H9 (cell line): ENCODE data around the gene EPS8L3. TPM values are rescaled to one million over a fixed set of nuclear protein-coding genes. Genes with fewer than 3 reads are reported as not detected.
A peak's percentile ranks its signal among the peaks of the same experiment; 100 is the strongest.

Source experiments
- DNase-seq: peaks from one replicate; pipeline ENCODE4 v3.0.0-alpha.2; 2017
- H2AFZ ChIP-seq: one replicate; pipeline ENCODE4 v1.6.1; 2013; ENCODE audit warnings: mild to moderate bottlenecking, low read length, control low read depth, moderate library complexity
- H2AK5ac ChIP-seq: 2 replicates; pipeline ENCODE4 v1.6.1; 2013; ENCODE audit warnings: low read length, control low read depth, mixed read lengths; ENCODE audit not compliant: insufficient read length
- H2BK120ac ChIP-seq: one replicate; pipeline ENCODE4 v1.6.1; 2013; ENCODE audit warnings: low read depth, mild to moderate bottlenecking, low read length, control low read depth, inconsistent platforms; ENCODE audit not compliant: poor library complexity, severe bottlenecking
- H2BK12ac ChIP-seq: 2 replicates; pipeline ENCODE4 v1.6.1; 2013; ENCODE audit warnings: low read length, control low read depth, mixed read lengths, low read depth; ENCODE audit not compliant: insufficient read length
- H2BK15ac ChIP-seq: 2 replicates; pipeline ENCODE4 v1.6.1; 2013; ENCODE audit warnings: low read depth, low read length, control low read depth
- H2BK20ac ChIP-seq: one replicate; pipeline ENCODE4 v1.6.1; 2013; ENCODE audit warnings: low read depth, mild to moderate bottlenecking, low read length, control low read depth, inconsistent platforms; ENCODE audit not compliant: poor library complexity, severe bottlenecking
- H2BK5ac ChIP-seq: 2 replicates; pipeline ENCODE4 v1.6.1; 2013; ENCODE audit warnings: low read length, control low read depth, mixed read lengths; ENCODE audit not compliant: insufficient read length
- H3K14ac ChIP-seq: 2 replicates; pipeline ENCODE4 v1.6.1; 2013; ENCODE audit warnings: low read length, control low read depth; ENCODE audit not compliant: insufficient read depth
- H3K18ac ChIP-seq: 2 replicates; pipeline ENCODE4 v1.6.1; 2013; ENCODE audit warnings: low read depth, mild to moderate bottlenecking, mixed read lengths, low read length, control low read depth; ENCODE audit not compliant: insufficient read length
- H3K23ac ChIP-seq: 2 replicates; pipeline ENCODE4 v1.6.1; 2013; ENCODE audit warnings: low read length, control low read depth, mixed read lengths, low read depth; ENCODE audit not compliant: insufficient read length
- H3K23me2 ChIP-seq: 2 replicates; pipeline ENCODE4 v1.6.1; 2013; ENCODE audit warnings: low read depth, mild to moderate bottlenecking, mixed read lengths, low read length, control low read depth; ENCODE audit not compliant: insufficient read length, poor library complexity, severe bottlenecking
- H3K27ac ChIP-seq: 2 replicates; pipeline ENCODE4 v1.5.1; 2013; ENCODE audit warnings: low read length, control low read depth, mixed read lengths, low read depth; ENCODE audit not compliant: insufficient read length
- H3K27me3 ChIP-seq: 2 replicates; pipeline ENCODE4 v1.6.1; 2013; ENCODE audit warnings: low read length, control low read depth, inconsistent platforms; ENCODE audit not compliant: insufficient read depth
- H3K4ac ChIP-seq: 2 replicates; pipeline ENCODE4 v1.6.1; 2013; ENCODE audit warnings: low read depth, mild to moderate bottlenecking, control low read depth, inconsistent platforms, low read length, moderate library complexity
- H3K4me1 ChIP-seq: 2 replicates; pipeline ENCODE4 v1.6.1; 2013; ENCODE audit warnings: low read length, control low read depth, inconsistent platforms; ENCODE audit not compliant: insufficient read depth
- H3K4me2 ChIP-seq: 2 replicates; pipeline ENCODE4 v1.6.1; 2013; ENCODE audit warnings: low read length, control low read depth, mixed read lengths; ENCODE audit not compliant: insufficient read length, insufficient read depth
- H3K56ac ChIP-seq: 2 replicates; pipeline ENCODE4 v1.6.1; 2013; ENCODE audit warnings: low read depth, mild to moderate bottlenecking, mixed read lengths, low read length, control low read depth; ENCODE audit not compliant: insufficient read length
- H3K79me1 ChIP-seq: 2 replicates; pipeline ENCODE4 v1.6.1; 2013; ENCODE audit warnings: low read depth, mild to moderate bottlenecking, moderate library complexity, low read length, control low read depth, inconsistent platforms; ENCODE audit not compliant: insufficient read depth, poor library complexity, severe bottlenecking
- H3K79me2 ChIP-seq: 2 replicates; pipeline ENCODE4 v1.6.1; 2013; ENCODE audit warnings: low read length, control low read depth, inconsistent platforms; ENCODE audit not compliant: insufficient read depth
- H3K9ac ChIP-seq: 2 replicates; pipeline ENCODE4 v1.6.1; 2013; ENCODE audit warnings: low read length, control low read depth, mixed read lengths; ENCODE audit not compliant: insufficient read length; ENCODE audit errors: extremely low read depth
- H3K9me3 ChIP-seq: one replicate; pipeline ENCODE4 v1.6.1; 2013; ENCODE audit warnings: low read depth, low read length, inconsistent platforms; ENCODE audit not compliant: control insufficient read depth
- H3T11ph ChIP-seq: one replicate; pipeline ENCODE4 v1.6.1; 2013; ENCODE audit warnings: mild to moderate bottlenecking, low read length, control low read depth, inconsistent platforms
- H4K20me1 ChIP-seq: one replicate; pipeline ENCODE4 v1.6.1; 2013; ENCODE audit not compliant: control insufficient read depth, insufficient read length, insufficient read depth
- H4K5ac ChIP-seq: 2 replicates; pipeline ENCODE4 v1.6.1; 2013; ENCODE audit warnings: low read depth, mild to moderate bottlenecking, mixed read lengths, low read length, control low read depth; ENCODE audit not compliant: insufficient read length
- H4K8ac ChIP-seq: replicated peaks from 2 replicates; pipeline ENCODE4 v1.6.1; 2013; ENCODE audit warnings: low read length, control low read depth, mixed read lengths, low read depth; ENCODE audit not compliant: insufficient read length
- H4K91ac ChIP-seq: 2 replicates; pipeline ENCODE4 v1.6.1; 2013; ENCODE audit warnings: low read depth, mild to moderate bottlenecking, moderate library complexity, mixed read lengths, low read length, control low read depth; ENCODE audit not compliant: insufficient read length
- H3K27ac Mint-ChIP-seq, 3 experiments: 2 replicates in 2 of 3; 3 replicates in 1 of 3; pipeline ENCODE4 v1.8.0; 2020 to 2021; ENCODE audit warnings: mixed read lengths in 3 of 3, mild to moderate bottlenecking in 1 of 3, moderate library complexity in 1 of 3
- H3K27me3 Mint-ChIP-seq: 2 replicates; pipeline ENCODE4 v1.8.0; 2021; ENCODE audit warnings: low read depth, mild to moderate bottlenecking, moderate library complexity, mixed read lengths
- H3K36me3 Mint-ChIP-seq, 3 experiments: 2 replicates in 2 of 3; 3 replicates in 1 of 3; pipeline ENCODE4 v1.8.0; 2020 to 2021; ENCODE audit warnings: low read depth in 3 of 3, mixed read lengths in 3 of 3; ENCODE audit not compliant: insufficient read depth in 1 of 3
- H3K4me1 Mint-ChIP-seq, 2 experiments: 2 replicates each; pipeline ENCODE4 v1.8.0; 2020; ENCODE audit warnings: mixed read lengths in 2 of 2
- H3K4me3 Mint-ChIP-seq, 2 experiments: 2 replicates in 1 of 2; 3 replicates in 1 of 2; pipeline ENCODE4 v1.8.0; 2020 to 2021; ENCODE audit warnings: mild to moderate bottlenecking in 2 of 2, mixed read lengths in 2 of 2, moderate library complexity in 1 of 2
- H3K9me3 Mint-ChIP-seq, 2 experiments: 2 replicates in 1 of 2; 3 replicates in 1 of 2; pipeline ENCODE4 v1.8.0; 2020; ENCODE audit warnings: mild to moderate bottlenecking in 2 of 2, mixed read lengths in 2 of 2, moderate library complexity in 1 of 2
- WGBS: extraction: QIAGEN DNeasy Blood & Tissue Kit; methylation state at CpG from one replicate; pipeline ENCODE4 v1.1.7; 2013; ENCODE audit warnings: missing lambda C conversion rate, low lambda C conversion rate, mixed read lengths; ENCODE audit not compliant: insufficient read length; ENCODE audit errors: extremely low coverage; 5-methylcytosine and 5-hydroxymethylcytosine counted together
- long read RNA-seq: library from polyadenylated mRNA; unstranded; transcript quantifications from one replicate; pipeline ENCODE4 v2.0.0, GENCODE V29; 2020
- total RNA-seq: library from RNA; stranded (reverse); gene quantifications from 2 replicates; pipeline ENCODE4 v1.2.1, GENCODE V29; 2021
- TF ChIP-seq, protein P1 (sequence below): fragments of 200-600 bp; sonication (generic); conservative IDR thresholded peaks from 3 replicates; pipeline ENCODE4 v1.8.0; 2021; ENCODE audit warnings: antibody characterized with exemption, mild to moderate bottlenecking

The EPS8L3 gene, protein sequence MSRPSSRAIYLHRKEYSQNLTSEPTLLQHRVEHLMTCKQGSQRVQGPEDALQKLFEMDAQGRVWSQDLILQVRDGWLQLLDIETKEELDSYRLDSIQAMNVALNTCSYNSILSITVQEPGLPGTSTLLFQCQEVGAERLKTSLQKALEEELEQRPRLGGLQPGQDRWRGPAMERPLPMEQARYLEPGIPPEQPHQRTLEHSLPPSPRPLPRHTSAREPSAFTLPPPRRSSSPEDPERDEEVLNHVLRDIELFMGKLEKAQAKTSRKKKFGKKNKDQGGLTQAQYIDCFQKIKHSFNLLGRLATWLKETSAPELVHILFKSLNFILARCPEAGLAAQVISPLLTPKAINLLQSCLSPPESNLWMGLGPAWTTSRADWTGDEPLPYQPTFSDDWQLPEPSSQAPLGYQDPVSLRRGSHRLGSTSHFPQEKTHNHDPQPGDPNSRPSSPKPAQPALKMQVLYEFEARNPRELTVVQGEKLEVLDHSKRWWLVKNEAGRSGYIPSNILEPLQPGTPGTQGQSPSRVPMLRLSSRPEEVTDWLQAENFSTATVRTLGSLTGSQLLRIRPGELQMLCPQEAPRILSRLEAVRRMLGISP
- not detected in 2 replicates for total RNA-seq
- long read RNA-seq = 0 reads

DNA sequence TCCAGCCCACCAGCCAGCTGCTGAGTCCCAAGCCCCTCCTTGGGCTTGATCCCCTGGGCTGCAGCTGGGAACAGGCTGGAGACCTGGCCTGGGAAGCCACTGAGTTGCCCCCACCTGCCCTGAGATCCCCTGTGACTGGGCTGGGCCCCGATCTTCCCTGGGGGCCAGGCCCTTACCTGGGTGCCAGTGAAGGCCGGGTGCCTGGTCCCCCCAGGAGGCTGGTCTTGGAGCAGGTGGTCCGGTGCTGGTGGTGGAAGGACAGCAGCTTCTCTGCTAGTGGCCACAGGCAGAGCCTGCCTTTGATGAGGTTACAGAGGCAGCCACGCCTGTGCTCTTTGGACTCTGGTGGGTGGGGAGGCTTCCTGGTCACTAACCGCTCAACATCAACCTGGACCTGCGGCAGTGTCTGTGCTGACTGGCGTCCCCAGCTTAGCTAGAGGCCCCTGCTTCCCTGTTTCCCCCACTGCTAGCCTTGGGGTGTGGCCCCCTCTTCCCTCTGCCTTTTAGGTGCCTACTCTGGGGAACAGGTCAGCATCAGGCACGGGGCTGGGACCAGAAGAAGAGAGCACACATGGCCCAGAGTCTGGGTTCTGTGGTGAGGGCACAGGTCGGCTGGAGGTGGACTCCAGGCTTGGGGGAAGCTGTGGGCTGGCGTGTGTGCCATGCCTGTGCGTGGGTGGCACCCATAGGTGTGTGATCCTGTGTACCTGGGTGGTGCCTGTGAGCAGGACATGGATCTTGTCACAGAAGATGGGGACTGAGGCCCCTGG is at the start of gene EPS8L3:
EPS8L3 (minus strand) TSS at position 278 of the 770 bp plus-strand sequence. CDS start 2,174 bp downstream, outside the sequence.
- Histone ChIP-seq H3K23ac (no peak within 1 kb of the TSS), H2AFZ (no peak within 1 kb of the TSS), H2BK15ac (no peak within 1 kb of the TSS), H3K18ac (no peak within 1 kb of the TSS), H3K27ac (no peak within 1 kb of the TSS), H3K79me2 (no peaks in the 10 kb centered on the region), H4K20me1 (no peaks in the 10 kb centered on the region), H2BK5ac (no peak within 1 kb of the TSS), H2BK120ac (no peak within 1 kb of the TSS), H3K14ac (no peak within 1 kb of the TSS; the same call in 1 of the 2 replicates), H2BK20ac (no peak within 1 kb of the TSS), H3K9me3 (no peaks in the 10 kb centered on the region), H2AK5ac (no peak within 1 kb of the TSS), H3T11ph (no peak within 1 kb of the TSS), H3K4ac (no peak within 1 kb of the TSS), H4K8ac (no peak within 1 kb of the TSS), H2BK12ac (no peak within 1 kb of the TSS), H3K4me2 (no peak within 1 kb of the TSS), H3K23me2 (no peaks in the 10 kb centered on the region), H3K79me1 (no peaks in the 10 kb centered on the region), H3K9ac (no peak within 1 kb of the TSS), H4K91ac (no peak within 1 kb of the TSS), H3K56ac (no peak within 1 kb of the TSS), H3K27me3 (no peaks in the 10 kb centered on the region), H3K4me1 (no peaks in the 10 kb centered on the region), H4K5ac (no peak within 1 kb of the TSS)
- no peak within 1 kb of the TSS for H3K4me3 Mint-ChIP-seq
- no peaks in the 10 kb centered on the region for H3K36me3 Mint-ChIP-seq
- H3K27me3 Mint-ChIP-seq = peaks cover 2% of the 10 kb centered on the region; the same call in 1 of the 2 replicates
- no peak for DNase-seq
- no CpG with 5 or more reads among the region's 11 CpGs for WGBS
- H3K9me3 Mint-ChIP-seq = no peaks in the 10 kb centered on the region
- peaks cover 4 to 5% of the 10 kb centered on the region in 2 experiments; a peak in 2 of 4 replicates for H3K4me1 Mint-ChIP-seq
- TF ChIP-seq, protein P1, sequence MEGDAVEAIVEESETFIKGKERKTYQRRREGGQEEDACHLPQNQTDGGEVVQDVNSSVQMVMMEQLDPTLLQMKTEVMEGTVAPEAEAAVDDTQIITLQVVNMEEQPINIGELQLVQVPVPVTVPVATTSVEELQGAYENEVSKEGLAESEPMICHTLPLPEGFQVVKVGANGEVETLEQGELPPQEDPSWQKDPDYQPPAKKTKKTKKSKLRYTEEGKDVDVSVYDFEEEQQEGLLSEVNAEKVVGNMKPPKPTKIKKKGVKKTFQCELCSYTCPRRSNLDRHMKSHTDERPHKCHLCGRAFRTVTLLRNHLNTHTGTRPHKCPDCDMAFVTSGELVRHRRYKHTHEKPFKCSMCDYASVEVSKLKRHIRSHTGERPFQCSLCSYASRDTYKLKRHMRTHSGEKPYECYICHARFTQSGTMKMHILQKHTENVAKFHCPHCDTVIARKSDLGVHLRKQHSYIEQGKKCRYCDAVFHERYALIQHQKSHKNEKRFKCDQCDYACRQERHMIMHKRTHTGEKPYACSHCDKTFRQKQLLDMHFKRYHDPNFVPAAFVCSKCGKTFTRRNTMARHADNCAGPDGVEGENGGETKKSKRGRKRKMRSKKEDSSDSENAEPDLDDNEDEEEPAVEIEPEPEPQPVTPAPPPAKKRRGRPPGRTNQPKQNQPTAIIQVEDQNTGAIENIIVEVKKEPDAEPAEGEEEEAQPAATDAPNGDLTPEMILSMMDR = no peak
- H3K27ac Mint-ChIP-seq = peak within 1 kb of the TSS in 1 of 3 experiments; percentile 39; a peak in 1 of 7 replicates
